ENCODE data around the gene GNAI3.

- TF ChIP-seq CTCF (IDR thresholded peaks at IDR 0.05; ENCODE audit: extremely low read depth in 1 of 2, insufficient read depth in 1 of 2, low read depth in 1 of 2, low read length in 2 of 2) (no peak), POLR2A (IDR thresholded peaks at IDR 0.05; ENCODE audit: low read depth, low read length) (no peak), POLR2AphosphoS5 (IDR thresholded peaks at IDR 0.05; ENCODE audit: insufficient read depth, low read depth, low read length) (no peak), EZH2 (IDR thresholded peaks at IDR 0.05; ENCODE audit: borderline replicate concordance, low read depth, low read length, severe bottlenecking) (no peak), JUN (IDR thresholded peaks at IDR 0.05; ENCODE audit: borderline replicate concordance, insufficient read depth, insufficient read length, low read depth) (no peak)
Observed at GRCh38 chr1:109659145-109659544, 110.7 kb downstream of the GNAI3 start.

All from endothelial cell of umbilical vein (primary cell).